GM21529 (cell line): Measurements from ENCODE around the gene LRRC41.
"Not testable (repeated sequence)": the region's sequence is repeated elsewhere in the genome, so short reads cannot be mapped to it uniquely, and the experiment has no call there.

Experiments
- ATAC-seq: cut with Tn5 transposase; IDR thresholded peaks from one replicate; pipeline ENCODE4 v1.9.1; 2021; ENCODE audit not compliant: unreplicated experiment

Gene LRRC41

DNA sequence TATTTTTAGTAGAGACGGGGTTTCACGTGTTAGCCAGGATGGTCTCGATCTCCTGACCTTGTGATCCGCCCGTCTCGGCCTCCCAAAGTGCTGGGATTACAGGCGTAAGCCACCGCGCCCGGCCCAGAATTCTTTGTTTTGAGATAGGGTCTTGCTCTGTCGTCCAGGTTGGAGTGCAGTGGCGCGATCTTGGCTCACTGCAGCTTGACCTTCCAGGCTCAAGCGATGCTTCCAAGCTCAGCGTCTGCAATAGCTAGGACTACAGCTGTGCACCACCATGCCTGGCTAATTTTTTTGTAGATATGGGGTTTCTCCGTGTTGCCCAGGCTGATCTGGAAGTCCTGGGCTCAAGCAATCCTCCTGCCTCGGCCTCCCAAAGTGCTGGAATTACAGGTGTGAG is 57.3 kb downstream of the LRRC41 start:
- ATAC-seq, result not testable (repeated sequence)

DNA sequence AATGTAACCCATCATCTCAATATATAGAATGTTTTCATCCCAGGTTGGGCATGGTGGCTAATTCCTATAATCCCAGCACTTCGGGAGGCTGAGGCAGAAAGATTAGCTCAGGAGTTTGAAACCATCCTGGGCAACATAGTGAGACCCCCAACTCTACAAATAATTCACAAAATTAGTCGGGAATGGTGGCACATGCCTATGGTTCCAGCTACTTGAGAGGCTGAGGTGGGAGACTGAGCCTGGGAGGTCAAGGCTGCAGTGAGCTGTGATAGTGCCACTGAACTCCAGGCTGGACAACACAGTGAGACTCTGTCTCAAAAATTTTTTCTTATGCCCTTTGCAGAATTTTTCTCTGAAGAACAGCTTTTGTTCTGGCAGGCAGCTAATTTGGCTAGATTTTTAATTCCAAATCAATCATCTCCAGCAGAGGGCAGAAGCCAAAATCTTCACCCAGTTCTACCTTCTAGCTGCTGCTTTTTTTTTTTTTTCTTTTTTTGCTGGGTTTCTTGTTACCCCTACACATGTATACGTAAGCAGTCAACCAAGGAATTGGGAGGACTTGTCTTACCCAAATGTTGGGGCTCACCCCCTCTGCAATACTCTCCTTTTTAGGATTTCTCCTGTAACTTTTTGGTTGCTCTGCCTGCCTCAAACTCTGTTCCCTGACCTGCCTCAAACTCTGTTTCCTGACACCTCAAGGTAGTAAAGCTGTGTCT is 58.6 kb downstream of the LRRC41 start:
- ATAC-seq, result no peak

DNA sequence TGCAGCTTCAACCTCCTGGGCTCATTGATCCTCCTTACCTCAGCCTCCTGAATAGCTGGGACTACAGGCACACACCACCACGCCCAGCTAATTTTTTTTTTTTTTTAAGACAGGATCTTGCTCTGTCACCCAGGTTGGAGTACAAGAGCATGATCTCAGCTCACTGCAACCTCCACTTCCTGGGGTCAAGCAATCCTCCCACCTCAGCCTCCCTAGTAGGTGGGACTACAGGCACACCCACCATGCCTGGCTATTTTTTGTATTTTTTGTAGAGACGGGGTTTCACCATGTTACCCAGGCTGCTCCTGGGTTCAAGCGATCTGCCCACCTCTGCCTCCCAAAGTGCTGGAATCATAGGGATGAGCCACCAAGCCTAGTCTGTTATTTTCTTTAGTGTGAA is 59.6 kb downstream of the LRRC41 start:
- ATAC-seq, result not testable (repeated sequence)

DNA sequence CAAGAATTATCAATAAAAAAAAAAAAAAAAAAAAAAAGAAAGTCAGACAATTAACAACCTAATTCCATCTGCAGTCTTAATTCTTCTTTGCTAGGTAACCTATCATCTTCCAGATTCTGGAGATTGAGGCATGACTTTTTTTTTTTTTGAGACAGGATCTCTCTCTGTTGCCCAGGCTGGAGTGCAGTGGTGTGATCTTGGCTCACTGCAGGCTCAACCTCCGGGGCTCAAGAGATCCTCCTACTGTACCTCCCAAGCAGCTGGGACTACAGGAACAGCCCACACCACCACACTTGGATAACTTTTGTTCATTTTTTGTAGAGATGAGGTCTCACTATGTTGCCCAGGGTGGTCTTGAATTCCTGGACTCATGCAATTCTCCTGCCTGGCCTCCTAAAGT is 60.5 kb downstream of the LRRC41 start:
- ATAC-seq, result no peak

DNA sequence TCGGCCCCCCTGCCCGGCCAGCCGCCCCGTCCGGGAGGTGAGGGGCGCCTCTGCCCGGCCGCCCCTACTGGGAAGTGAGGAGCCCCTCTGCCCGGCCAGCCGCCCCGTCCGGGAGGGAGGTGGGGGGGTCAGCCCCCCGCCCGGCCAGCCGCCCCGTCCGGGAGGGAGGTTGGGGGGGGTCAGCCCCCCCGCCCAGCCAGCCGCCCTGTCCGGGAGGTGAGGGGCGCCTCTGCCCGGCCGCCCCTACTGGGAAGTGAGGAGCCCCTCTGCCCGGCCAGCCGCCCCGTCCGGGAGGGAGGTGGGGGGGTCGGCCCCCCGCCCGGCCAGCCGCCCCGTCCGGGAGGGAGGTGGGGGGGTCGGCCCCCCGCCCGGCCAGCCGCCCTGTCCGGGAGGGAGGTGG is 61.7 kb downstream of the LRRC41 start:
- not testable (repeated sequence) for ATAC-seq

DNA sequence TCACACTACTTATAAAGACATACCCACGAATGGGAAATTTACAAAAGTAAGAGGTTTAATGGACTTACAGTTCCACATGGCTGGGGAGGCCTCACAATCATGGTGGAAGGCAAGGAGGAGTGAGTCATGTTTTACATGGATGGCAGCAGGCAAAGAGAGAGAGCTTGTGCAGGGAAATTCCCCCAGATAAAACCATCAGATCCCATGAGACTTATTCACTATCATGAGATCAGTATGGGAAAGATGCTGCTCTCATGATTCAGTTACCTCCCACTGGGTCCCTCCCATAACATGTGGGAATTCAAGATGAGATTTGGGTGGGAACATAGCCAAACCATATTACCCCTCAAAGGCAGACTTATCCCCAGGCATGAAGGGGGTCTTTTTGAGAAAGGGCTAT is 64.6 kb downstream of the LRRC41 start:
- ATAC-seq, result not testable (repeated sequence)

DNA sequence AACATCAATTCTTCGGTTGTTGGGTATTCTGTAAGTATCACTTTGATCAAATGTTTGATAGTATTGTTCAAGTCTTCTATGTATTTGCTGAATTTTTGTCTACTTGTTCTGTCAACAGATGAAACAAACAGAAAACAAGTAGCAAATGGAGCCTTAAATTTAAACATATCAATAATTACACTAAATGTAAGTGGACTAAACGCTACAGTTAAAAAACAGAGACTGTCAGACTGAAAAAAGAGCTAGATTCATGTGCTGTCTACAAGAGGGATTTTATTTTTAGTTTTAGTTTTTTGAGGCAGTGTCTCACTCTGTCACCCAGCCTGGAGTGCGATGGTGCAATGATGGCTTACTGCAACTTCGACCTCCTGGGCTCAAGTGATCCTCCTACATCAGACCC is 66.5 kb downstream of the LRRC41 start:
- no peak for ATAC-seq

DNA sequence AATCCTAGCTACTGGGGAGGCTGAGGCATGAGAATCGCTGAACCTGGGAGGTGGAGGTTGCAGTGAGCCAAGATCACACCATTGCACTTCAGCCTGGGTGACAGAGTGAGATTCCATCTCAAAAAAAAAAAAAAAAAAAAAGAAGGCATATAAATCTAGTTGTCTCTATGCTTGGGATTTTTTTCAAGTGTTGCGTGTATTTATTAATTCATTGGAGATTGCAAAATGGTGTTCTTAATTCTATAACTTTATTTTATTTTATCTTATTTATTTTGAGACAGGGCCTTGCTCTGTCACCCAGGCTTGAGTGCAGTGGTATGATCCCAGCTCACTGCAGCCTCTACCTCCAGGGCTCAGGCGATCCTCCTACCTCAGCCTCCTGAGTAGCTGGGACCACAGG is 72.2 kb downstream of the LRRC41 start:
- not testable (repeated sequence) for ATAC-seq
